Fibroblast of mammary gland (primary cell): ENCODE measurements around the gene ITGA3.

Experiments
- DNase-seq: peaks from one replicate; pipeline ENCODE4 v3.0.0-alpha.2; 2010; ENCODE audit warnings: low read depth
- H3K4me3 ChIP-seq: 2 replicates; pipeline ENCODE4 v1.5.1; 2011; ENCODE audit warnings: low read depth, mild to moderate bottlenecking, low read length, moderate library complexity; ENCODE audit not compliant: control insufficient read depth
- CTCF ChIP-seq: conservative IDR thresholded peaks from 2 replicates; pipeline ENCODE4 v1.5.1; 2011; ENCODE audit warnings: low read depth, low read length, inconsistent platforms; ENCODE audit not compliant: control insufficient read depth, insufficient read depth

Gene ITGA3

GRCh38 chr17:50056217-50056960, 479 bp downstream of the ITGA3 start:
- H3K4me3 ChIP-seq: peak overlapping the region; percentile 68
- TF ChIP-seq CTCF: peak; percentile 34
- peak; percentile 56 for DNase-seq

GRCh38 chr17:50056961-50057330, 1.0 kb downstream of the ITGA3 start:
- DNase-seq: peak; percentile 41
- TF ChIP-seq CTCF: no peak
- peak overlapping the region; percentile 68 for H3K4me3 ChIP-seq

DNA sequence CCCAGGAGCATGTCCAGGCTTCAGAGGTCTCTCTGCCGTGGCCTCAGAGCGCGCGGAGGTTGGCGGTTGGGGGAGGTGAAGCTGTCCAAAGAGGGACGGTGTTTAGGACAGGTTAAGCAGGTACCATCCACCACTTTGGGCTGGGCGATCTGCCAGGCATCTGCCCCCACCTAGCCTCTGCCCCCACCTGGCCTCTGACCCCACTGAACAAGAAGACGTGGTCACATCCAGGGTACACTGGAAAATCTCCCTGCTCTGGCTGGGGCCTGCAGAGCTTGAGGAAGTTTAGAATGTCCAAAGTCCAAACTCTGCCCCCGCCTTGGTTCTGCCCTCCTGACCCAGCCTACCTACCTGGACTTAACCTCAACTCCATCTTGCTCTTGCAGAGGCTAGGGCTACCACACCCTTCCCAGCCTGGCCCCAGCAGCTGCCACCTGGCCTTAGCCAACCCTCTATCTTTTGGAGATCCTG, 1.6 kb downstream of the ITGA3 start:
- no peak for DNase-seq
- TF ChIP-seq CTCF: no peak
- H3K4me3 ChIP-seq: peak overlapping the region; percentile 68

DNA sequence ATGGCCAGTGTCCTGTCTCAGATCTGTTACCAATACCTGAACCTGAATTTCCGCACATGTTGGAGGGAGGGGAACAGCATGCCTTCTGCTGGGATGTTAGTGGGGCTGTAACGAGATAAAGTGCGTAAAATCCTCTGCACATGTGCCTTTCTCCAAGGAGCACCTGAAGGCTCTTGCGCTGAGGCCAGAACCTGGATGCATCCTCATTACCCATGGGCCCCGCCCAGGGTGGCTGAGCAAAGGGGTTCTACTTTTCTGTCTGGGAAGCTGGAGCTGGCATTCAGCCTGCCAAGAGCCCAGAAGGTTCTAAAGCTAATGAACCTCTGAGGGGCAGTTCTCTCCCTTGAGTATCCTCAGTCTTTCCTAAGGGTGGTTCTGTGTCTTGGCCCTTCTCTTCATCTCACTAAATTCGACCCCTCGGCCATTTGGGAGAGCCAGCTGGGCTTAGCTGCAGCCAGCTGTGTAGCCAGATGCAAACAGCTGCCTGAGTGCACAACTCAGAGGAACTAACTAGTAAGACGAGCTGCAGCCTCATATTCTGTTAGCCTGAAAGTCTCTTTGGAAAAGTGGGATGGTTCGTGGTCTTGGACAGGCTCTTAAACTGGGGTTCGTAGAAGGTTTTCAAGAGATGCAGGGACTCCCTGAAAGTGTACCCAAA, 2.5 kb downstream of the ITGA3 start:
- DNase-seq: no peak
- H3K4me3 ChIP-seq: no peak overlapping the region
- no peak for TF ChIP-seq CTCF

GRCh38 chr17:50059256-50059655, 3.3 kb downstream of the ITGA3 start:
- TF ChIP-seq CTCF: no peak
- no peak for DNase-seq
- H3K4me3 ChIP-seq: no peak overlapping the region

DNA sequence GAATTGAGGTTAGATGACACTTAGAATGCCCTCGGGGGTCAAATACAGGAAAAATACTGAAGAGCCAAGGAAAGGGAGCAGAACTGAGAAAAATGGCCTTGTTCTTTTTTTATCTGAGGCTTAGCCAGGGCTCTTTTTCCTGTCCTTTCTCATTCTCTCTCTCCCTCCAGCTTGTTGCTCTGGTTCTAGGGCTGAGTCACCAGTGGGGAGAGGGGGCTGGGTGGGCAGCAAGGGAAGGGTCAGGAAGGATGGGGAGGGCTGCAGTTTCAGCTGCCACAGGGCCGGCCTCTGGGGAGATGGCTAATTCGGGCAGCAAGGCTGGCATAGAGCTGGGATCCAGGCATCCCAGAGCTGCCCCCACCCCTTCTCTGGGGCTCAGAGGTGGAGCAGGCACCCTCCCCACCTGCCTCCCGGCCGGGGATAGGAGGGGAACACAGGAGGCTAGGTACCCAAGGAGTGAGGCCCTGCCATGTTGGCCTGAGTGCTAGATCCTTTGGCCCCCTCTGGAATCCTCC, 3.9 kb downstream of the ITGA3 start:
- no peak overlapping the region for H3K4me3 ChIP-seq
- TF ChIP-seq CTCF: no peak

More for the DNA sequence above, 3.9 kb downstream of the ITGA3 start:
- peak; percentile 53 for DNase-seq
